MM.1S (cell line): ENCODE measurements around the gene FAIM2.

Source experiments
- DNase-seq: peaks from one replicate; pipeline ENCODE4 v3.0.0-alpha.2; 2015
- H2AFZ ChIP-seq: fragments of 300-600 bp; sonication (generic); 2 replicates; pipeline ENCODE4 v1.6.0; 2016; ENCODE audit warnings: antibody characterized with exemption, low read length
- H3F3A ChIP-seq: fragments of 300-600 bp; sonication (generic); 2 replicates; pipeline ENCODE4 v1.6.1; 2016; ENCODE audit warnings: mild to moderate bottlenecking, antibody characterized with exemption, low read length, moderate library complexity, mixed read lengths; ENCODE audit not compliant: insufficient read depth
- H3K27ac ChIP-seq: fragments of 300-600 bp; sonication (generic); 2 replicates; pipeline ENCODE4 v1.5.1; 2016; ENCODE audit warnings: mild to moderate bottlenecking, low read length
- H3K27me3 ChIP-seq: fragments of 300-600 bp; sonication (generic); replicated peaks from 2 replicates; pipeline ENCODE4 v1.6.0; 2016; ENCODE audit warnings: low read length; ENCODE audit not compliant: insufficient read depth
- H3K36me3 ChIP-seq: fragments of 300-600 bp; sonication (generic); replicated peaks from 2 replicates; pipeline ENCODE4 v1.6.1; 2016; ENCODE audit warnings: mild to moderate bottlenecking, low read length, mixed read lengths; ENCODE audit not compliant: insufficient read depth
- H3K4me1 ChIP-seq: fragments of 300-600 bp; sonication (generic); 2 replicates; pipeline ENCODE4 v1.6.1; 2016; ENCODE audit warnings: low read length, mixed read lengths
- H3K4me2 ChIP-seq: fragments of 300-600 bp; sonication (generic); 2 replicates; pipeline ENCODE4 v1.6.0; 2016; ENCODE audit warnings: low read depth, low read length
- H3K4me3 ChIP-seq: fragments of 300-600 bp; sonication (generic); 2 replicates; pipeline ENCODE4 v1.5.1; 2016; ENCODE audit warnings: low read length, mixed read lengths
- H3K79me2 ChIP-seq: fragments of 300-600 bp; sonication (generic); 2 replicates; pipeline ENCODE4 v1.6.1; 2016; ENCODE audit warnings: mixed run types, low read length, mixed read lengths
- H3K9ac ChIP-seq: fragments of 300-600 bp; sonication (generic); 2 replicates; pipeline ENCODE4 v1.6.1; 2016; ENCODE audit warnings: low read length, mixed read lengths
- H3K9me2 ChIP-seq: fragments of 300-600 bp; sonication (generic); replicated peaks from 2 replicates; pipeline ENCODE4 v1.6.1; 2016; ENCODE audit warnings: mild to moderate bottlenecking, low read length, mixed read lengths; ENCODE audit not compliant: insufficient read depth
- H3K9me3 ChIP-seq: fragments of 300-600 bp; sonication (generic); replicated peaks from 2 replicates; pipeline ENCODE4 v1.6.1; 2016; ENCODE audit warnings: mild to moderate bottlenecking, low read length, mixed read lengths; ENCODE audit not compliant: insufficient read depth
- H4K20me1 ChIP-seq: fragments of 300-600 bp; sonication (generic); 2 replicates; pipeline ENCODE4 v1.6.1; 2016; ENCODE audit warnings: mild to moderate bottlenecking, low read length, moderate library complexity, mixed read lengths; ENCODE audit not compliant: insufficient read depth
- EZH2 ChIP-seq: fragments of 300-600 bp; sonication (generic); optimal IDR thresholded peaks from 2 replicates; pipeline ENCODE3; 2017; ENCODE audit warnings: low read depth, mild to moderate bottlenecking, antibody characterized with exemption, low read length, mixed read lengths
- EZH2phosphoT487 ChIP-seq: fragments of 300-600 bp; sonication (generic); IDR thresholded peaks from 2 replicates; pipeline ENCODE4 v1.6.1; 2018; ENCODE audit warnings: antibody characterized with exemption, low read length
- TF ChIP-seq, protein P1 (sequence below): fragments of 300-600 bp; sonication (generic); IDR thresholded peaks from 2 replicates; pipeline ENCODE4 v1.5.1; 2016; ENCODE audit warnings: antibody characterized with exemption, low read length, mixed read lengths

The FAIM2 gene

GRCh38 chr12:49891012-49891411 is 12.7 kb downstream of the FAIM2 start:
- no peak for DNase-seq
- Histone ChIP-seq H4K20me1 (no peaks in the 10 kb centered on the region), H3K36me3 (no peaks in the 10 kb centered on the region), H3K9ac (no peak overlapping the region), H3K79me2 (no peaks in the 10 kb centered on the region), H3K4me1 (no peaks in the 10 kb centered on the region), H3K9me3 (no peaks in the 10 kb centered on the region), H3K4me3 (no peak overlapping the region), H3K27me3 (peaks cover 15% of the 10 kb centered on the region), H2AFZ (no peak overlapping the region), H3F3A (no peaks in the 10 kb centered on the region), H3K27ac (no peak overlapping the region), H3K4me2 (no peak overlapping the region), H3K9me2 (no peaks in the 10 kb centered on the region)
- no peak for TF ChIP-seq EZH2
- no peak for TF ChIP-seq EZH2phosphoT487
- TF ChIP-seq, protein P1, sequence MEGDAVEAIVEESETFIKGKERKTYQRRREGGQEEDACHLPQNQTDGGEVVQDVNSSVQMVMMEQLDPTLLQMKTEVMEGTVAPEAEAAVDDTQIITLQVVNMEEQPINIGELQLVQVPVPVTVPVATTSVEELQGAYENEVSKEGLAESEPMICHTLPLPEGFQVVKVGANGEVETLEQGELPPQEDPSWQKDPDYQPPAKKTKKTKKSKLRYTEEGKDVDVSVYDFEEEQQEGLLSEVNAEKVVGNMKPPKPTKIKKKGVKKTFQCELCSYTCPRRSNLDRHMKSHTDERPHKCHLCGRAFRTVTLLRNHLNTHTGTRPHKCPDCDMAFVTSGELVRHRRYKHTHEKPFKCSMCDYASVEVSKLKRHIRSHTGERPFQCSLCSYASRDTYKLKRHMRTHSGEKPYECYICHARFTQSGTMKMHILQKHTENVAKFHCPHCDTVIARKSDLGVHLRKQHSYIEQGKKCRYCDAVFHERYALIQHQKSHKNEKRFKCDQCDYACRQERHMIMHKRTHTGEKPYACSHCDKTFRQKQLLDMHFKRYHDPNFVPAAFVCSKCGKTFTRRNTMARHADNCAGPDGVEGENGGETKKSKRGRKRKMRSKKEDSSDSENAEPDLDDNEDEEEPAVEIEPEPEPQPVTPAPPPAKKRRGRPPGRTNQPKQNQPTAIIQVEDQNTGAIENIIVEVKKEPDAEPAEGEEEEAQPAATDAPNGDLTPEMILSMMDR: no peak

DNA sequence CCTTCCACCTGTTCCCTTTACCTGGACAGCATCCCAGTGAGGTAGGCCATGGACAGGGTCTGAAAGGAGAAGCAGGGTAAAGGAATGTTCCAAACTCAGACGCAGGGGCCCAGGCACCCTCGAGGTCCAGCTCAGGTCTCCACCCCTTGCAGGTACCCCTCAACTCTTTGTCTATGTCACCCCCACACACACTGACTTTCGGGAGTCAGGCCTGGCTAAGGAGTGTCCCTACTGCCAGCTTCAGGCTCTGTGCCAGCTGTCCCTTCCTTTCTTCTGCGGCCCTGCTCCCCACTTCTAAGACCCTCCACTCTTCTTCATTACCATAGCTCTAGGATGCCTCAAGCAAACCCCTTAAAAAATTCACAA is 13.6 kb downstream of the FAIM2 start:
- H3K4me3 ChIP-seq: no peak overlapping the region
- no peak overlapping the region for H3K9ac ChIP-seq
- no peak overlapping the region for H3K4me2 ChIP-seq
- H3K36me3 ChIP-seq: no peaks in the 10 kb centered on the region
- H3K79me2 ChIP-seq: no peaks in the 10 kb centered on the region
- no peaks in the 10 kb centered on the region for H3K4me1 ChIP-seq
- H3K9me2 ChIP-seq: no peaks in the 10 kb centered on the region
- H2AFZ ChIP-seq: no peak overlapping the region
- no peak overlapping the region for H3K27ac ChIP-seq
- H3K27me3 ChIP-seq: peaks cover 24% of the 10 kb centered on the region
- DNase-seq: no peak
- no peaks in the 10 kb centered on the region for H3F3A ChIP-seq
- no peaks in the 10 kb centered on the region for H3K9me3 ChIP-seq
- H4K20me1 ChIP-seq: no peaks in the 10 kb centered on the region
- no peak for TF ChIP-seq EZH2
- TF ChIP-seq, protein P1: no peak
- TF ChIP-seq EZH2phosphoT487: no peak

DNA sequence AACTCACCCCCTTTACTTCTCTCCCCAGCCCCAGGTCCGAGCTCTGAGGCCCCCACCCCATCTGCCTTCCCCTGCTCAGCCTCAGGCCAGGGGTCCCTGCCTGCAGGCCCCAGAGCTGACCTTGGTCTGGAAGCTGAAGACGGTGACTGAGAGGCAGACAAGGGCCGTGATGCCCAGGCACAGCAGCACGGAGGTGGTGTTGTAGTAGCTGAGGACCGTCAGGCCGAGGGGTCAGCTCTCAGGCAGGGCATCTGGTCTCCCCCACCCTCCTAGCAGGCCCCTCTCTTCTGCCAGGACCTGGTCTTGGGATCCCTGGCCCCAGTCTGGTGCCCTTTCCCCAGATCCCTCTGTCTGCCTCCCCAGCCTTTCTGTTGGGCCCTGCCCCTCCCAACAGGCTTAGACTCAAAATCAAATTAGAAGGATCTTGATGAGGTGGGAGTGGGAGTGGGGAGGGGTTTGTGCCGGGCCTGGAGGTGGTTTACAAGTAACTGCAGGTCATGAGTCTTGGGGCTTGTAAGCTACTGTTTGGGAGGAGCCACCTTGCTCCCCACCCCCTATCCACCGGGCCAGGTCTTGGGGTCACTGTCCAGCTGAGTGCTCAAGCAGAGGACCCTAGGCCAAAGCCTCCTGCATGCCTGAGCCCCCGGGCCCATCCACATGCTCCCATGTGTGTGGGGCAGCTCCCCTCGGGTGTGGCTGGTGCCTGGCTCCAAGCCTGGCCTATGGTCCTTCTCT is 14.2 kb downstream of the FAIM2 start:
- H3F3A ChIP-seq: no peaks in the 10 kb centered on the region
- no peaks in the 10 kb centered on the region for H3K9me3 ChIP-seq
- no peak overlapping the region for H2AFZ ChIP-seq
- no peak overlapping the region for H3K4me3 ChIP-seq
- no peaks in the 10 kb centered on the region for H3K4me1 ChIP-seq
- no peaks in the 10 kb centered on the region for H3K36me3 ChIP-seq
- H3K9ac ChIP-seq: no peak overlapping the region
- H3K79me2 ChIP-seq: no peaks in the 10 kb centered on the region
- no peaks in the 10 kb centered on the region for H3K9me2 ChIP-seq
- TF ChIP-seq EZH2: no peak
- TF ChIP-seq, protein P1: no peak
- TF ChIP-seq EZH2phosphoT487: no peak
- no peak for DNase-seq
- H3K27ac ChIP-seq: no peak overlapping the region
- H4K20me1 ChIP-seq: no peaks in the 10 kb centered on the region
- no peak overlapping the region for H3K4me2 ChIP-seq
- H3K27me3 ChIP-seq: peaks cover 28% of the 10 kb centered on the region
